GM21381 (cell line): ENCODE results near the gene CRX.
"Not testable (repeated sequence)": the region's sequence is repeated elsewhere in the genome, so short reads cannot be mapped to it uniquely, and the experiment has no call there.

ENCODE experiments used
- ATAC-seq: cut with Tn5 transposase; IDR thresholded peaks from one replicate; pipeline ENCODE4 v1.9.1; 2021; ENCODE audit warnings: mild to moderate bottlenecking, moderate library complexity; ENCODE audit not compliant: unreplicated experiment

The CRX gene

DNA sequence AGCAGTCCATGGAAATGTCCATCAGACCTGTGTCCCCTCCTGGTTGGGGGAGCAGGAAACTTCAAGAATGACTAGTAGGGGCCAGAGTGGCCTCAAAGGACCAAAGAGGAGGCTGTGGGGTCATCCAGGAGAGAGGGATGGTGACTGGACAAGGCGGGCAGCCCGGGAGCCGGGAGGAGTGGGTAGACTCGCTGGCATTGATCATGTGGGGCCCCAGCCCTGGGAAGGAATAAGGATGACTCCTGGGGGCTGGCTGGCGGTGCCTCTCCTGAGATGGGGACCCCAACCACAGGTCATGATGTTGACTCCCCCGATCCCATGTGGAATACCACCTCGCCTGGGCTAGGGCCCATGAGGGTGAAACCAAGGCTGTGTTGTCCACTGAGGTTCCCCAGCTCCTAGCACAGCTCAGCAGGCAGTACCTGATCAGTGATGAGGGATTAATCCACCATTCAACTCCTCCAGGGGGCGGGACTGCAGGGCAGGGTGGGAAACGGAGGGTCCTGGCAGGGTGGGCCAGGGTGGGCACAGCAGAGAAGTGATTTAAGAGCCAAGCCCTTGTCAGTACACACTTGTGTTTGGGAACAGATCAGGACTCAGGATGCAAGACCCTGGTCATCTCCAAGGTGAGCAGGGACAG, 37.0 kb downstream of the CRX start, which contains the start of gene TPRX2:
TSS of gene TPRX2 (plus strand) at position 590 of the 640 bp plus-strand sequence. CDS start at position 602, 12 bp downstream.
- ATAC-seq = not testable (repeated sequence)

DNA sequence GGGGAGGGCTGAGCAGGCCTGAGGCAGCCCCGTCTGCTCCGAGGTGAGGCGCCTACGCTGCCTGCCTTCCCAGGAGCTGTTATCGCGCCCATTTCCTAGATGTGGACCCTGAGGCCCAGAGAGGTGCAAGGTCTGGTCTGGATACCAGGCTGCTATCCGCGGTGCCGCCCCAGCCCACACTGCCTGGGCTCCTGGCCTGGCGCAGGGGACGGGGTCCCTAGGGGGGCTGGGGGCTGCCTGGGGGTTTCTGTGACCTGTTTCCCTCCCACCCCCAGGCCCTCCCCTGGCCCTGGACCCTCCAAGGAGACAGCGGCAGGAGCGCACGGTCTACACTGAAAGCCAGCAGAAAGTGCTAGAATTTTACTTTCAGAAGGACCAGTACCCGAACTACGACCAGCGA, 38.1 kb downstream of the CRX start:
- ATAC-seq = not testable (repeated sequence)

DNA sequence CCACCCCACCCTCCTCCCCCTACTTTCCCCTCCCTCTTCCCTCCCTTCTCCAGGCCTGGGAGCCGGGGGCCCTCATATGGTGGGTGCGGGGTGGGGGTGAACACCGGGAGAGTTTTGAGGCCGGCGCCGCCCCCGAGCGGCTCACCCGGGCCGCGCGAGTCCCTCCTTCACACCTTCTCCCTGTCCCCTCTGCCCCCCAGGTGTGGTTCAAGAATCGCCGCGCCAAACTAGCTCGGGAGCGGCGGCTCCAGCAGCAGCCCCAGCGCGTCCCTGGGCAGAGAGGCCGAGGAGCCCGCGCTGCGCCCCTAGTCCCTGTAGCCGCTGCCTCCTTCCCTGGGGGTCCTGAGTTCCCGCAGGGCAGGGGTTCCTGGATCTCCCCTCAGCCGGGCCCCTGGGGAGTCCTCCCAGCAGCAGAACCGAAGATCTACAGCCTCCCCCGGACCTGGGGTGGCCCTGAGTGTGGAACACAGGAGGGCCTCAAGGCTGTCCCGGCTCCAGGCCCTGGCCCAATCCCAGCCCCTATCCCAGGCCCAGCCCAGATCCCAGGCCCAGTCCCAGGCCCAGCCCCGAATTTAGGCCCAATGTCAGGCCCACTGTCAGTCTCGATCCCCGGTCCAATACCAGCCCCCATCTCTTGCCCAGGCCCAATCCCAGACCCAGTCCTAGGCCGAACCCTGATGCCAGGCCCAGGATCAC, 39.0 kb downstream of the CRX start:
- ATAC-seq = no peak

DNA sequence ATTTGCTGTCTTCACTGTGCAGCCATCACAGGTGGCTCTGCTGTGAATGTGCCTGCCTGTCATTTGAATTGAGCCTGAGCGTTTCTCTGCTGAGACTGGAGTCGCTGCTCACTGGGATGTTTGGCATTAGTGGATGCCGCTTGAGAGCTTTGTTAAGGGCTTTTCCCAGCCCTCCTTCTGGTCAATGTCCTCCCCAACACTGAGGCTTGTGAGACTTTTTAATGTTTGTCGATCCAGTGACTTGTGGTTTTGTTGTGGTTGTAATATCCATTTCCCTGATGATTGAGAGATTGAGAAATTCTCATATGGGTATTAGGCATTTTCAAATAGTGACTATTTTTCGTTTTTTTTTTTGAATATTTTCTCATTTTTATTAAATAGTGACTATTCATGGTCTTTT, 39.9 kb downstream of the CRX start:
- no peak for ATAC-seq

DNA sequence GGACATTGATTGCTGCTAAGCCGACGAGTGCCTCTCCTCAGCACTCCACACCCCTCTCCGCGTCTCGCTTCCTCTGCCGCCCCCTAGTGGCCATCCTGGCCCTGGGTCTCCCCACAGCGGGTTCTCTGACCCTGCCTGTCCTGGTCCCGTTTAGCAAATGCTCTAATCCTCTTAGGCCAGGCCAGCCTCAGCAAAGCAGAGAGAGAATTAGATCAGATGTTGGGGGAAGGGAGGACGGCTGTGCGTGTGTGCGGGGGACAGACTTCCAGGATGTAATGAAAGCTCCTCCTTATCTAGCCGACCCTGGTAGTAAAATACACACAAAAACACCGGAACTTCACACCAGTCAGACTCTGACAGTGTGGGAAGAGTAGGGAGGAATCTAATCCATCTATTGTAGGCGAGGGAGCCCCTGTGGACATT, 41.8 kb downstream of the CRX start:
- no peak for ATAC-seq

DNA sequence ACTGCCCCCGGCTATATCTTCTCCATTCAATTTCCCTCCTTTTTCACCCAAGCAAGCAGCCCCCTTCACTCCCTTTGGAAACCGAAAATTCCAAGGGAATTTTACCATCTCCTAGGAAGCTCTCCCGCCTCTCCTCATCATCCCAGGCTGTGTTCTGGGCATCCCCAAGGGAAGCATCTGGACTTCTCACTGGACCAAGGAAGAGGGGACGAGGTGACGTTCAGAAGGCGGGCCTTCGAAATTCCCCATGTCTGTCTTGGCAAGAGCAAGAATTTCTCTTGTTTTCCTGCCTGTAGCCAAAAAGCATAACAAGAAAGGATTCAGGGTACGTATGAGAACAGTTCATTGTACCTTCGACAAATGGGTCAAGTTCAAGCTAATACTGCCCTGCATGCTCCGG, 43.4 kb downstream of the CRX start:
- no peak for ATAC-seq

DNA sequence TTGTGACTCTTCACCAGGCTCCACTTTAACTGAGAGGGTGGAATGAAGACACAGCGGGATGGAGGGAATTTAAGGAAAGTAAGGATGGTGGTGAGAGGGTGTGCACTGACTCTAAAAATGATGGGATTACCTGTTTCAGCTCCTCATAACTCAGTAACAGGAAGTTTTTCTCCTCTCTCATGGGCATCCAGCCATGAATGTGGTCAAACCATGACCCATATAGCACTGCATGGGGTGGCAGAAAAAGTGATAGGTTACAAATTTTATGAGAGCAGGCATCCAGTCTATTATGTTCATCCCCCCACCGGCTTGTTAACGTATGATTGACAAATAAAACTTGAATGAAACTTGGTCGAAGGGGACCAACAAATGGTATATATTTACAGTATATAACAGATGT, 57.2 kb downstream of the CRX start:
- no peak for ATAC-seq

DNA sequence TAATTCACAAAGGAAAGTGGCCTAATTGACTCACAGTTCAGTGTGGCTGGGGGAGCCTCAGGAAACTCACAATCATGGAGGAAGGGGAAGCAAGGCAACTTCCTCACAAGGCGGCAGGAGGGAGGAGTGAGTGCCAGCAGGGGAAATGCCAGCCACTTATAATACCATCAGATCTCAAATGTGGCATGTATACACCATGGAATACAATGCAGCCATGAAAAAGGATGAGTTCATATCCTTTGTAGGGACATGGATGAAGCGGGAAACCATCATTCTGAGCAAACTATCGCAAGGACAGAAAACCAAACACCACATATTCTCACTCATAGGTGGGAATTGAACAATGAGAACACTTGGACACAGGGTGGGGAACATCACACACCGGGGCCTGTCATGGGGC, 57.6 kb downstream of the CRX start:
- not testable (repeated sequence) for ATAC-seq

DNA sequence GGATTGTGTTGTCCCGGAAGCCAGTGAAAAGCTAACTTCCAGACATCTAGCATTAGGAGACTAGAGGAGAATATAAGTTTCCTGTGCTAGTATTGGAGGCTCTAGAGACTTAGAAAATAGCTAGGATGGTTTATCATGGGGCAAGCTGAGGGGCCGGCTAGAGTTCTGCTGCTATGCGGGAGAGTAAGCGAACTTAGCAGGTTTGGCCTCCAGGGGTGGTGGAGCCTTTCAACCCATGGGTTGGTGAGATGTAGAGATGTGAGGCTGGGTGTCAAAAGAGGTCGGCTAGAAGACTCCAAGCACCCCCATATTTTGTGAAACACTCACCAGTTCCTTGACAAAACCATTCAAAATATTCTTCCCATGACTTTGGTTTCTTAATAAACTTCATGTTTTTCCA, 60.0 kb downstream of the CRX start:
- no peak for ATAC-seq

DNA sequence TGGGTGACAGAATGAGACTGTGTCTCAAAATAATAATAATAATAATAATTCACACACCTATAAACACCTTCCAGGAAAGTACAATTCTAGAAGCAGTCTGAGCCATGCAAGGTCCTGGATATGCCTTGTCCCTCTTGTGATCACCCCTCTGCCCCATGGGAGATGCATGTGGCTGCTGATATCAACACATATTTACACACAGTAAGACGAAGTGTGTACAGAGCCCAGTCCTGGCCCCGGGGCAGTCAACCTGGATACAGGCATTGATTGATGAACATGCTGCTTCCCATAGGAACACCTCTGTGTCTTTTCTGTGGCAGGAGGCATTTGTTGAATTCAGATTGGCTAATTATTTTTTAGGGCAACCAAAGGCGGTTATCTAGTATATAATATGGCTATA, 61.2 kb downstream of the CRX start:
- no peak for ATAC-seq

DNA sequence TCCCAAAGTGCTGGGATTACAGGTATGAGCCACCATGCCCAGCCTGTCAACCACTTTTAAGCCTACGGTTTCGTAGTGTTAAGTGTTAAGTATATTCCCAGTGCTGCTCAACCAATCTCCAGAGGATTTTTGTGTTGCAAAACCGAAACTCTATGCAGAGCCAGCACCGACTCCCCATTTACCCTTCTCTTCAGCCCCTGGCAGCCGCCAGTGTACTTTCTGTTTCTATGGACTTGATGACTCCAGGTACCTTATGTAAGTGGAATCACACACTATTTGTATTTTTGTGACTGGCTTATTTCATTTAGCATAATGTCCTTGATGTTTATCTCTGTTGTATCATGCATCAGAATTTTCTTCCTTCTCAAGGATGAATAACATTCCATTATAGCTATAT, 63.3 kb downstream of the CRX start:
- no peak for ATAC-seq

DNA sequence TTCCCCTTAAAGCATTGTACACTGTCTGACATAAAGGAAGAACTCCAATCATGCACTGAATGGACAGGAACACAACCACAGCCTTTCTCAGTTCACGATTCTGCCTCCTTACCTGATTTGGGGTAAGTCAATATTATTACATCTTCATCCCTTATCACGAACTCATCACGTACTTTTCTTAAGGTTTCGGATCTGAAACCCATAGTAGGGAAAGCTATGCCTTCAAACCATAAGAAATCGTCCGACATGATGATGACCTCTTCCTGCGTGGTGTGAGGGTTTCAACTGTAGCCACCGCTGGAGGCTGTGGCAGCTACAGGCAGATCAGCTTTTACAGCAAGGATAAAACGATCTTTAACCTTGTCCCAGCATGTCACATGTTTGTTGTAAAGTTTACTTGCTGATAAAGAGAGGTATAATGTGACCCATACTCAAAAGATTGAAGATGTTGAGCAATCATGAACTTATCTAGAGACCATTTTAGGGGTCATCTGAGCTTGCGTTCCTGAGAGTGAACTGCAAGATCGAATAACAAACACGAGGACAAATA, 64.3 kb downstream of the CRX start, which contains the start of gene SULT2A1:
TSS of gene SULT2A1 (minus strand) at position 306 of the 550 bp plus-strand sequence. CDS start at position 248, 58 bp downstream.
- ATAC-seq = no peak

DNA sequence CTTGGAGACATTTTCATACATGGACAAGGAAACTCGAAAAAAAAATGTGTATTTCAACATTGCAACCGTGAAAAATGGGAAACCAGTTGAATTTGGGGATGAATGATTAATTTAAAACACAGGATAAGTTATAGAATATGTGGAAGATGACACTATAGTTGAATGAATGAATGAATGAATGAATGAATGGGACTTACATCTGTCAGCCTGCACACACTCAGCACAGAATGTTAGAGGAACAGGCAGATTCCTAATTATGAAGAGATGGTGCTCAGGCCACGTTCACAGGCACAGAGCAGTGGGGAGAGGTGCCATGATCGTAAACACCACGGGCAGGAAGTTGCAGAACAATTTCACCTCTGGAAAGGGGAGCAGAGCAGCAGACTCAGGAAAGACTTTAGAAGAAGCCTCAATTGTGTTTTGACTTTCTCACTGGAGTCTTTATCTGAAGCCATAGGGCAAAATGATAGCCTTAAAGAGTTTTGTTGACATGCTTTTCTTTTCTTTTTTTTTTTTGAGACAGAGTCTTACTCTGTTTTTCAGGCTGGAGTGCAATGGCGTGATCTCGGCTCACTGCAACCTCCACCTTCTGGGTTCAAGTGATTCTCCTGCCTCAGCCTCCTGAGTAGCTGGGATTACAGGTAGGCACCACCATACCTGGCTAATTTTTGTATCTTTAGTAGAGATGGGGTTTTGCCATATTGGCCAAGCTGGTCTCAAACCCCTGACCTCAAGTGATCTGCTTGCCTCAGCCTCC, 69.3 kb downstream of the CRX start:
- no peak for ATAC-seq

DNA sequence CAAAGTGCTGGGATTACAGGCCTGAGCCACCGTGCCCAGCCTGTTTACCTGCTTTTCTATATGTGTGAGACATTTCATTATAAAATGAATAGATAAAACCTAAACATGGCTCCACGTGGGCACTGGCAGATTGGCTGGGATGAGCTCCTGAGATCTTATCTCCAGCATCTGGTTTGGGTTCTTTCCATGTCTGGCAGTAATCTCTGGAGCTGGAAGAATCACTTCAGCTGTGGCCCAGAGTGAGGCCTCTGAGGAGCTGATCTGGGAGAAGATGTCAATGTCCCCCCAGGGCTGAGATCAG, 69.8 kb downstream of the CRX start:
- no peak for ATAC-seq

DNA sequence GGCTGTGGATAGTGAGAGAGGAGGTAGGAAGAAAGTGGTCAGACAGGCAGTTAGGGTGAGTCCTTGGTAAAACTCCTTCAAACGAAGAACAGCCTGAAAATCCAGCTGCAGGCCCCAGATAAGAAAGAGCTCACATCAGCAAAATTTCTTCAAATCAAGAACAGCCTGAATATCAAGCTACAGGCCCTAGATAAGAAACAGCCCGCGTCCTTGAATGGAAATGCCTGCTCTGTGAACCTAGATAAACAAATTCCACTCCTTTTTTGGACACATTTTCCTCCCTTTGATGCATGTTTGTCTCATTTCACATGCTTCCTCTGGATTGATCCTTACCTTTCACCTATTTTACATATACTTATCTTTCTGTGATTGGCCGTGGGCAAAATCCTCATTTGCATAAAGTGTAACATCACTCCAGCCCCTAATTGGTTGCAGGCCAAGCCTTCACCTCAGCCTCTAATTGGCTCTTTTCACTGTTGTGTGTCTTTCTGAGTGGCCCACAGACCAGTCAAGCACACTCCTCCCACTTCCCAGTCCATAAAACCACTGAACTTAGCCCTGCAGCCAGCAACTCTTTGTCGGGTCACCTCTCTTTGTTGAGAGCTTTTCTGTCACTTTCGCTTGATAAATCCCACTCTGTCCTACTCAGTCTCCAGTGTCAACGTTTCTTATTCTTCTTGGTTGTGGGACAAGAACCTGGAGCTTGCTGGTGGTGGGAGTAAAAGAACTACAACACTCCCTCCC, 70.4 kb downstream of the CRX start:
- no peak for ATAC-seq
